Measurements from ENCODE around the gene FLNB. TPM values are rescaled to one million over a fixed set of nuclear protein-coding genes. Genes with fewer than 3 reads are reported as not detected.

The FLNB gene
- total and polyA plus RNA-seq, 2 experiments from 2014 or later, result 60.6 to 186 TPM

- H4K20me1 ChIP-seq (ENCODE audit: insufficient read depth), result no peaks in the 10 kb centered on the region
- peaks cover 29% of the 10 kb centered on the region for H3F3A ChIP-seq (ENCODE audit: insufficient read depth)
- H3K4me1 ChIP-seq (ENCODE audit: insufficient read depth), result peaks cover 11% of the 10 kb centered on the region
- H3K9ac ChIP-seq, result no peak overlapping the region
- H3K9me3 ChIP-seq (ENCODE audit: low read depth), result no peaks in the 10 kb centered on the region
- H3K9me2 ChIP-seq (ENCODE audit: insufficient read depth), result no peaks in the 10 kb centered on the region
- no peaks in the 10 kb centered on the region for H3K79me2 ChIP-seq (ENCODE audit: insufficient read depth)
- DNase-seq, result no peak
- H2AFZ ChIP-seq, result no peak overlapping the region
- peaks cover 91% of the 10 kb centered on the region for H3K36me3 ChIP-seq (ENCODE audit: low read depth)
- no peak overlapping the region for H3K4me2 ChIP-seq (ENCODE audit: unreplicated experiment)
- H3K4me3 ChIP-seq, result no peak overlapping the region
- WGBS, 2 experiments (ENCODE audit: low coverage in 1 of 2, low lambda C conversion rate in 2 of 2, missing lambda C conversion rate in 2 of 2), result 81 to 83% methylated on average over 10 to 11 of the region's 11 CpGs
- H3K27me3 ChIP-seq (replicated peaks; ENCODE audit: insufficient read depth), result no peaks in the 10 kb centered on the region
- in situ Hi-C loops (cut with MboI), result no loop called here
- TF ChIP-seq EZH2 (IDR thresholded peaks at IDR 0.05; ENCODE audit: insufficient read depth, poor library complexity, severe bottlenecking) (no peak), EZH2phosphoT487 (IDR thresholded peaks at IDR 0.05; ENCODE audit: insufficient read depth, low read depth) (no peak)
- H3K27ac ChIP-seq, result no peak overlapping the region
These were observed 149.5 kb downstream of the FLNB start for GRCh38 chr3:58157700-58158099.

- H2AFZ ChIP-seq, result no peak overlapping the region
- no peaks in the 10 kb centered on the region for H4K20me1 ChIP-seq (ENCODE audit: insufficient read depth)
- H3K4me3 ChIP-seq, result no peak overlapping the region
- in situ Hi-C loops (cut with MboI), result no loop called here
- TF ChIP-seq EZH2phosphoT487 (IDR thresholded peaks at IDR 0.05; ENCODE audit: insufficient read depth, low read depth) (no peak), EZH2 (IDR thresholded peaks at IDR 0.05; ENCODE audit: insufficient read depth, poor library complexity, severe bottlenecking) (no peak)
- WGBS, 2 experiments (ENCODE audit: low coverage in 1 of 2, low lambda C conversion rate in 2 of 2, missing lambda C conversion rate in 2 of 2), result 94 to 97% methylated on average over 7 of the region's 7 CpGs
- H3K27me3 ChIP-seq (replicated peaks; ENCODE audit: insufficient read depth), result no peaks in the 10 kb centered on the region
- DNase-seq, result no peak
- H3K4me2 ChIP-seq (ENCODE audit: unreplicated experiment), result no peak overlapping the region
- peaks cover 11% of the 10 kb centered on the region for H3K4me1 ChIP-seq (ENCODE audit: insufficient read depth)
- no peaks in the 10 kb centered on the region for H3K9me3 ChIP-seq (ENCODE audit: low read depth)
- no peaks in the 10 kb centered on the region for H3K9me2 ChIP-seq (ENCODE audit: insufficient read depth)
- no peak overlapping the region for H3K9ac ChIP-seq
- peaks cover 88% of the 10 kb centered on the region for H3K36me3 ChIP-seq (ENCODE audit: low read depth)
- H3F3A ChIP-seq (ENCODE audit: insufficient read depth), result peaks cover 29% of the 10 kb centered on the region
- no peak overlapping the region for H3K27ac ChIP-seq
- no peaks in the 10 kb centered on the region for H3K79me2 ChIP-seq (ENCODE audit: insufficient read depth)
These were observed 150.4 kb downstream of the FLNB start for GRCh38 chr3:58158442-58159153.

- H3K27ac ChIP-seq, result no peak overlapping the region
- H2AFZ ChIP-seq, result no peak overlapping the region
- H3K9me2 ChIP-seq (ENCODE audit: insufficient read depth), result no peaks in the 10 kb centered on the region
- H3F3A ChIP-seq (ENCODE audit: insufficient read depth), result peaks cover 33% of the 10 kb centered on the region
- DNase-seq, result no peak
- peaks cover 11% of the 10 kb centered on the region for H3K4me1 ChIP-seq (ENCODE audit: insufficient read depth)
- TF ChIP-seq EZH2 (IDR thresholded peaks at IDR 0.05; ENCODE audit: insufficient read depth, poor library complexity, severe bottlenecking), result no peak
- TF ChIP-seq EZH2phosphoT487 (IDR thresholded peaks at IDR 0.05; ENCODE audit: insufficient read depth, low read depth), result no peak
- 59 to 72% methylated on average over 1 of the region's 1 CpG for WGBS, 2 experiments (ENCODE audit: low coverage in 1 of 2, low lambda C conversion rate in 2 of 2, missing lambda C conversion rate in 2 of 2)
- H3K4me3 ChIP-seq, result no peak overlapping the region
- H3K9me3 ChIP-seq (ENCODE audit: low read depth), result no peaks in the 10 kb centered on the region
- H3K4me2 ChIP-seq (ENCODE audit: unreplicated experiment), result no peak overlapping the region
- H4K20me1 ChIP-seq (ENCODE audit: insufficient read depth), result no peaks in the 10 kb centered on the region
- no peaks in the 10 kb centered on the region for H3K27me3 ChIP-seq (replicated peaks; ENCODE audit: insufficient read depth)
- peaks cover 80% of the 10 kb centered on the region for H3K36me3 ChIP-seq (ENCODE audit: low read depth)
- in situ Hi-C loops (cut with MboI), result no loop called here
- no peaks in the 10 kb centered on the region for H3K79me2 ChIP-seq (ENCODE audit: insufficient read depth)
- no peak overlapping the region for H3K9ac ChIP-seq
These were observed 152.2 kb downstream of the FLNB start for GRCh38 chr3:58160399-58160798.

- Histone ChIP-seq H3K36me3 (ENCODE audit: low read depth) (peaks cover 68% of the 10 kb centered on the region), H3F3A (ENCODE audit: insufficient read depth) (peaks cover 43% of the 10 kb centered on the region), H3K79me2 (ENCODE audit: insufficient read depth) (no peaks in the 10 kb centered on the region), H3K4me2 (ENCODE audit: unreplicated experiment) (no peak overlapping the region), H3K4me1 (ENCODE audit: insufficient read depth) (peaks cover 11% of the 10 kb centered on the region), H3K9me2 (ENCODE audit: insufficient read depth) (no peaks in the 10 kb centered on the region), H3K4me3 (no peak overlapping the region), H3K9me3 (ENCODE audit: low read depth) (no peaks in the 10 kb centered on the region), H4K20me1 (ENCODE audit: insufficient read depth) (no peaks in the 10 kb centered on the region), H3K27ac (peak overlapping the region; percentile 15), H3K9ac (no peak overlapping the region), H2AFZ (no peak overlapping the region), H3K27me3 (replicated peaks; ENCODE audit: insufficient read depth) (no peaks in the 10 kb centered on the region)
- TF ChIP-seq EZH2phosphoT487 (IDR thresholded peaks at IDR 0.05; ENCODE audit: insufficient read depth, low read depth), result no peak
- TF ChIP-seq EZH2 (IDR thresholded peaks at IDR 0.05; ENCODE audit: insufficient read depth, poor library complexity, severe bottlenecking), result no peak
- 65 to 72% methylated on average over 11 of the region's 11 CpGs for WGBS, 2 experiments (ENCODE audit: low coverage in 1 of 2, low lambda C conversion rate in 2 of 2, missing lambda C conversion rate in 2 of 2)
- peak; percentile 90 for DNase-seq
- in situ Hi-C loops (cut with MboI), result no loop called here
These were observed 153.5 kb downstream of the FLNB start for GRCh38 chr3:58161435-58162398.

Data from GM23248 (cell line).